Measurements from ENCODE around the gene MLLT3. TPM values are rescaled to one million over a fixed set of nuclear protein-coding genes. Genes with fewer than 3 reads are reported as not detected.

The MLLT3 gene
- total and polyA plus RNA-seq, 10 donors: 2.8 to 15.2 (median 10.6) TPM

DNA sequence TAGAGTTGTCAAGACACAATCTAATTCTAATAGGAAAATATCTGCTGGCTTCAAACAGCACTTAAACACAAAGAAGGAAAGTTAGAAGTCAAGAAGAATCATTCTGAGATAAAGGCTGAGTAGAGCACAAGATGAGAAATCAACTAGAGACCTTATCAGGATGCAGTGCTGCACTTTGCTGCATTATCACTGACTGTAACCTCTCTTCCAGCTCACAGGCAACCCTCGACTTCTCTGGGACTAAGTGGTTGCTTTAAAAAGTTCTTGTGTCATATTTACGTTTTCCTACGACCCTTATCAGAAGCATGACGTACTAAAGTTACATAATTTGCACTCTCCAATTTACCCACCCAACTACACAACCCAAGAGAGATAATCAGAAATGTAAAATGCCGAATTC is 176.1 kb downstream of the MLLT3 start:
- no peak for TF ChIP-seq POLR2A (IDR thresholded peaks at IDR 0.05)
- TF ChIP-seq, protein P1, sequence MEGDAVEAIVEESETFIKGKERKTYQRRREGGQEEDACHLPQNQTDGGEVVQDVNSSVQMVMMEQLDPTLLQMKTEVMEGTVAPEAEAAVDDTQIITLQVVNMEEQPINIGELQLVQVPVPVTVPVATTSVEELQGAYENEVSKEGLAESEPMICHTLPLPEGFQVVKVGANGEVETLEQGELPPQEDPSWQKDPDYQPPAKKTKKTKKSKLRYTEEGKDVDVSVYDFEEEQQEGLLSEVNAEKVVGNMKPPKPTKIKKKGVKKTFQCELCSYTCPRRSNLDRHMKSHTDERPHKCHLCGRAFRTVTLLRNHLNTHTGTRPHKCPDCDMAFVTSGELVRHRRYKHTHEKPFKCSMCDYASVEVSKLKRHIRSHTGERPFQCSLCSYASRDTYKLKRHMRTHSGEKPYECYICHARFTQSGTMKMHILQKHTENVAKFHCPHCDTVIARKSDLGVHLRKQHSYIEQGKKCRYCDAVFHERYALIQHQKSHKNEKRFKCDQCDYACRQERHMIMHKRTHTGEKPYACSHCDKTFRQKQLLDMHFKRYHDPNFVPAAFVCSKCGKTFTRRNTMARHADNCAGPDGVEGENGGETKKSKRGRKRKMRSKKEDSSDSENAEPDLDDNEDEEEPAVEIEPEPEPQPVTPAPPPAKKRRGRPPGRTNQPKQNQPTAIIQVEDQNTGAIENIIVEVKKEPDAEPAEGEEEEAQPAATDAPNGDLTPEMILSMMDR (IDR thresholded peaks at IDR 0.05 in 8 of 11, conservative IDR thresholded peaks at IDR 0.05 in 3 of 11): no peak
- no peak for TF ChIP-seq POLR2AphosphoS5 (IDR thresholded peaks at IDR 0.05)
- H3K4me1 ChIP-seq: no peaks in the 10 kb centered on the region
- H3K4me3 ChIP-seq: no peak overlapping the region
- no peaks in the 10 kb centered on the region for H3K27me3 ChIP-seq (replicated peaks in 1 of 7)
- H3K36me3 ChIP-seq: no peaks in the 10 kb centered on the region
- no peaks in the 10 kb centered on the region for H3K9me3 ChIP-seq
- WGBS, 5 donors: 82 to 91% (median 91%) methylated on average over 5 of the region's 5 CpGs
- H3K27ac ChIP-seq: no peak overlapping the region
- intact Hi-C loops (cut with DNase I; ENCODE audit: low total_unique reads): no loop called here
- no peak for DNase-seq

DNA sequence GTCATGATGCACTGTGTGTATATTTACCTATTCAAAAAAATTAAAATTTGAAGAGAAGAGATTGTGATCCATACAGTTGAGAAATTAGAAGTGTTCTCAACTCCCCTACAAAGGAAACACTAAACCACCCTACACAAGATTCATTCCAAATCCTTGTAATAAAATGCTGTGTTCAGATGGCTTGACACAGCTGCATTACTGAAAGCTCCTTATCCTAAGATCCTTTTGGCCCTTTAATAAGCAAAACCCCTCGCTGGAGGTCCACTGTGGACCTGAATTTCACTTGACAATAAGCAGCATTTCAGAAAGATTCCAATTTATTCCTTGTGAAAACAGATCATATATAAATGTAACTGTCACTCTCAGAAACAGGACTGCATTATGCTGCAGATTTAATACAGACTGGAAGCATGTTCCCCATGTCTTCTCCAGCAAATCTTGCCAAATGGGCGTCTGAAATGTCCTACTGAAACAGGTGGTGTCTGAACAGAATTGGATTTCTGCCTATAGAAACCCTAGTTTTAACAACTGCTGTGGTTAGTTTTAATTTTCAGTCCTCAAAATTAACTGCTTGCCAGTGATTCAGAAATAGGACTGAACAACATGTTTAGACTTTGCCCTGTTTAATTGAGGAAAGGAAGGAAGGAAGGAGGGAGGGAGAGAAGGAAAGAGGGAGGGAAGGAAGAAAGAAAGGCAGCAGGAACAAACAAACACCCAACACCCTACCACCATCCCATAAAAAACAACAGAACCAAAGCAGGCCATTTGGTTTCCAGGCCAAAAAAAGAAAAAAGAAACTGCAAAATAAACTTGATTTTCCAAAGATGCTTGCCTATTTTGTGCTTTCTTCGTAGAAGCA is 179.6 kb downstream of the MLLT3 start:
- WGBS, 5 donors: 81 to 91% (median 87%) methylated on average over 3 of the region's 3 CpGs
- DNase-seq: no peak
- no peaks in the 10 kb centered on the region for H3K27me3 ChIP-seq (replicated peaks in 1 of 7)
- intact Hi-C loops (cut with DNase I; ENCODE audit: low total_unique reads): no loop called here
- no peaks in the 10 kb centered on the region for H3K4me1 ChIP-seq
- TF ChIP-seq POLR2AphosphoS5 (IDR thresholded peaks at IDR 0.05) (no peak), POLR2A (IDR thresholded peaks at IDR 0.05) (no peak)
- TF ChIP-seq, protein P1 (IDR thresholded peaks at IDR 0.05 in 8 of 11, conservative IDR thresholded peaks at IDR 0.05 in 3 of 11): no peak
- no peak overlapping the region for H3K4me3 ChIP-seq
- no peak overlapping the region for H3K27ac ChIP-seq
- no peaks in the 10 kb centered on the region for H3K9me3 ChIP-seq
- no peaks in the 10 kb centered on the region for H3K36me3 ChIP-seq

DNA sequence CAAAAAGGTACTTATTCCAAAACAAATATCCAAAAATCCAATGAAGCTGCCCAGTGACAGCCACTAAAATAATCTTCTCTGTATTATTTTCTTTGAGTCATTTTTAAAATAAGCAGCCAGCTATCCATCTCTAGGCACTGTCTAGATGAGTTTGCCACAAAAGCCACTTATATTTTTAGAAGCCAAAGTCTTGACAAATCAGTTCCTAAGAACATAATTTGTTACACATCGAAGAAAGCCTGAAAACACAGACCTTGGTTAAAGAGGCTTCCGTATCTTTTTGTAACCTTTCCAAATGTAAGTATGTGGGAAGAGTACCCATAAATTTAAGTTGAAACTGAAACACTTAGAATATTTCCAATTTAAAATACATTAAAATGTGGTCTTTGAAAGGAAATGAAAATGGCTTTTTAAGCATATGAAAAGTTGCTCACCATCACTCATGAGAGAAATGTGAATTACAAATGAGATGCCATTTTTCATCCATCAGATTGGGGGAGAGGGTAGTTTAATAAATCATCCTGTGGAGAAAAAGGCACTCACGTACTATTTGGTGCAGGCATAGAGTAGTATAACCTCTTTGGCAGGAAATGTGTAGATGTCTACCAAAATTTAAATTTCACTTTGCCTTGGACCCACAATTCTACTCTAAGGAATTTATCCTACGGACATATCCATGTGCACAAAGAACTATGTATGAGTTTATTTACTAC is 180.4 kb downstream of the MLLT3 start:
- intact Hi-C loops (cut with DNase I; ENCODE audit: low total_unique reads): no loop called here
- no peak overlapping the region for H3K4me3 ChIP-seq
- no peak for TF ChIP-seq POLR2A (IDR thresholded peaks at IDR 0.05)
- no peak for TF ChIP-seq POLR2AphosphoS5 (IDR thresholded peaks at IDR 0.05)
- TF ChIP-seq, protein P1 (IDR thresholded peaks at IDR 0.05 in 8 of 11, conservative IDR thresholded peaks at IDR 0.05 in 3 of 11): no peak
- DNase-seq: no peak
- H3K27ac ChIP-seq: no peak overlapping the region
- H3K36me3 ChIP-seq: no peaks in the 10 kb centered on the region
- no peaks in the 10 kb centered on the region for H3K9me3 ChIP-seq
- H3K4me1 ChIP-seq: no peaks in the 10 kb centered on the region
- no peaks in the 10 kb centered on the region for H3K27me3 ChIP-seq (replicated peaks in 1 of 7)
- 50 to 63% (median 54%) methylated on average over 4 of the region's 4 CpGs for WGBS, 5 donors

DNA sequence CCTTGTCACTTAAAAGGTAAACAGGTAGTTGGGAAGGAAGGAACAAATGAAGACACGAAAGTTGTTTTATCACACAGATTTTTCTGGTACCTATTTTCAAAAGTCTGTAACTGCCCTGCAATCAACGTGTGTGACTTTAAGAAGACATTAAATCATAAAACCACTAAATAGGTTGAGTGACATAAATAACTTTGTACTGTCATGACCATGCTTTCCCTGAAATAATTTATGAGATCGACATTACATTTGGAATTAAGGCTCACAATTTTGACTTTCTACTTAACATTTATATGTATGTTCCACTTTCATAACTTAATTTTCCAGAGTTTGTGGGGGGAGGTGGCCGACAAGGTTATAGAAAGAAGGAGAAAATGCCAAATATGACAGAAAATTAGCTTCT is 181.1 kb downstream of the MLLT3 start:
- WGBS, 5 donors: 35 to 48% (median 39%) methylated on average over 4 of the region's 4 CpGs
- H3K27me3 ChIP-seq (replicated peaks in 1 of 7): no peaks in the 10 kb centered on the region
- intact Hi-C loops (cut with DNase I; ENCODE audit: low total_unique reads): no loop called here
- DNase-seq: no peak
- no peaks in the 10 kb centered on the region for H3K9me3 ChIP-seq
- no peak overlapping the region for H3K27ac ChIP-seq
- TF ChIP-seq POLR2A (IDR thresholded peaks at IDR 0.05) (no peak), POLR2AphosphoS5 (IDR thresholded peaks at IDR 0.05) (no peak)
- TF ChIP-seq, protein P1 (IDR thresholded peaks at IDR 0.05 in 8 of 11, conservative IDR thresholded peaks at IDR 0.05 in 3 of 11): no peak
- H3K36me3 ChIP-seq: no peaks in the 10 kb centered on the region
- no peaks in the 10 kb centered on the region for H3K4me1 ChIP-seq
- H3K4me3 ChIP-seq: no peak overlapping the region

Data from spleen (tissue), 11 donors.